22Rv1 (cell line): ENCODE measurements around the gene NMNAT2.

Source experiments
- ZFX ChIP-seq: fragments of 450-650 bp; IDR thresholded peaks from 2 replicates; pipeline ENCODE4 v1.6.1; 2017; ENCODE audit warnings: antibody characterized with exemption, borderline replicate concordance
- TF ChIP-seq, protein P1 (sequence below): fragments of 450-650 bp; IDR thresholded peaks from 2 replicates; pipeline ENCODE4 v1.5.1; 2017; ENCODE audit warnings: mild to moderate bottlenecking

DNA sequence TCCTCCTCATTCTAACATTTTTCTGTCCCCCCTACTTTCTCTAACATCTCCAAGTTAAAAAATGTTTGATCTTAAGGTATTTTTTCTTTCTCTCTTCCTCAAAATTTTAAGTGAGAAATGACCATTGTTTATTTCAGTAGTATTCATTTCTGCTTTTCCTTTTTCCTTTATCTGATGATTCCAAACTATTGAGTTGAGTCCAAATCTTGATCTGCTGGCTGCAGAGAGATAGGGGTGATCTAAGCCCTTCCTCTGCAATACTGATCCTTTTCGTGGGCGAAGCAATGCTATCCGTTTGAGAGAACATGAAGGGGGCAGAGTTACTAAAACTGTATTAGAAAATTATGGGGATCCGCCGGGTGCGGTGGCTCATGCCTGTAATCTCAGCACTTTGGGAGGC lies 516 bp upstream of the NMNAT2 start:
- TF ChIP-seq, protein P1, sequence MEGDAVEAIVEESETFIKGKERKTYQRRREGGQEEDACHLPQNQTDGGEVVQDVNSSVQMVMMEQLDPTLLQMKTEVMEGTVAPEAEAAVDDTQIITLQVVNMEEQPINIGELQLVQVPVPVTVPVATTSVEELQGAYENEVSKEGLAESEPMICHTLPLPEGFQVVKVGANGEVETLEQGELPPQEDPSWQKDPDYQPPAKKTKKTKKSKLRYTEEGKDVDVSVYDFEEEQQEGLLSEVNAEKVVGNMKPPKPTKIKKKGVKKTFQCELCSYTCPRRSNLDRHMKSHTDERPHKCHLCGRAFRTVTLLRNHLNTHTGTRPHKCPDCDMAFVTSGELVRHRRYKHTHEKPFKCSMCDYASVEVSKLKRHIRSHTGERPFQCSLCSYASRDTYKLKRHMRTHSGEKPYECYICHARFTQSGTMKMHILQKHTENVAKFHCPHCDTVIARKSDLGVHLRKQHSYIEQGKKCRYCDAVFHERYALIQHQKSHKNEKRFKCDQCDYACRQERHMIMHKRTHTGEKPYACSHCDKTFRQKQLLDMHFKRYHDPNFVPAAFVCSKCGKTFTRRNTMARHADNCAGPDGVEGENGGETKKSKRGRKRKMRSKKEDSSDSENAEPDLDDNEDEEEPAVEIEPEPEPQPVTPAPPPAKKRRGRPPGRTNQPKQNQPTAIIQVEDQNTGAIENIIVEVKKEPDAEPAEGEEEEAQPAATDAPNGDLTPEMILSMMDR = no peak
- no peak for TF ChIP-seq ZFX
